HEK293 (cell line): ENCODE measurements around the gene ITGA8.
A peak's percentile ranks its signal among the peaks of the same experiment; 100 is the strongest.

Experiments
- CTCF ChIA-PET: fragments of 350-600 bp; formaldehyde crosslinking; extraction: SDS; loops from one replicate; lab custom pipeline; 2021; ENCODE audit warnings: antibody characterized with exemption; lab: Yijun Ruan, JAX
- POLR2A ChIA-PET: fragments of 300-600 bp; formaldehyde crosslinking; extraction: SDS; loops from one replicate; lab custom pipeline; 2020; ENCODE audit warnings: antibody characterized with exemption, inconsistent platforms; lab: Yijun Ruan, JAX
- H3K27ac ChIP-seq: fragments of 200-500 bp; sonication (Bioruptor generic); 2 replicates; pipeline ENCODE4 v1.5.1; 2014; ENCODE audit warnings: low read depth, low read length, control low read depth, inconsistent platforms; ENCODE audit errors: extremely low read depth
- H3K36me3 ChIP-seq, 2 experiments: fragments of 200-500 bp in 1 of 2; sonication (Bioruptor generic) in 1 of 2; 1 replicate in 1 of 2; 2 replicates in 1 of 2; pipeline ENCODE4 v1.5.1; 2014 to 2017; ENCODE audit warnings: inconsistent platforms in 2 of 2, low read length in 2 of 2; ENCODE audit not compliant: control insufficient read depth in 2 of 2, insufficient read depth in 1 of 2
- H3K4me1 ChIP-seq: fragments of 200-500 bp; sonication (Bioruptor generic); 2 replicates; pipeline ENCODE4 v1.5.1; 2014; ENCODE audit warnings: mild to moderate bottlenecking, low read length, inconsistent platforms; ENCODE audit not compliant: control insufficient read depth, insufficient read depth
- H3K4me3 ChIP-seq: 2 replicates; pipeline ENCODE4 v1.5.1; 2011; ENCODE audit warnings: low read depth, mild to moderate bottlenecking, control low read depth, low read length, moderate library complexity
- H3K9me3 ChIP-seq: fragments of 200-500 bp; sonication (Bioruptor generic); 2 replicates; pipeline ENCODE4 v1.5.1; 2014; ENCODE audit warnings: low read depth, low read length, inconsistent platforms; ENCODE audit not compliant: control insufficient read depth, insufficient read depth
- ELK4 ChIP-seq: IDR thresholded peaks from 2 replicates; pipeline ENCODE4 v1.6.1; 2011; ENCODE audit warnings: mild to moderate bottlenecking, low read depth, low read length, borderline replicate concordance
- HOXC10 ChIP-seq: sonication (generic); formaldehyde crosslinking; IDR thresholded peaks from 2 replicates; pipeline ENCODE4 v1.8.1; 2023; ENCODE audit warnings: mild to moderate bottlenecking, missing genetic modification reagents
- KLF9 ChIP-seq: fragments of 450-650 bp; formaldehyde crosslinking; IDR thresholded peaks from 2 replicates; pipeline ENCODE4 v1.5.1; 2016; ENCODE audit warnings: missing biosample characterization, missing genetic modification characterization, low read depth
- MZF1 ChIP-seq: fragments of 450-650 bp; formaldehyde crosslinking; IDR thresholded peaks from 2 replicates; pipeline ENCODE4 v1.5.1; 2017; ENCODE audit warnings: missing biosample characterization, missing genetic modification characterization, borderline replicate concordance
- OSR2 ChIP-seq: fragments of 450-650 bp; formaldehyde crosslinking; IDR thresholded peaks from 2 replicates; pipeline ENCODE4 v1.5.1; 2016; ENCODE audit warnings: missing biosample characterization, missing genetic modification characterization
- OVOL3 ChIP-seq: fragments of 450-650 bp; formaldehyde crosslinking; IDR thresholded peaks from 2 replicates; pipeline ENCODE4 v1.5.1; 2016; ENCODE audit warnings: missing biosample characterization, missing genetic modification characterization
- SETDB1 ChIP-seq: IDR thresholded peaks from one replicate; pipeline ENCODE4 v1.6.1; 2017; ENCODE audit warnings: mild to moderate bottlenecking, low read length, moderate library complexity, mixed read lengths; ENCODE audit not compliant: insufficient read length
- WT1 ChIP-seq: fragments of 450-650 bp; formaldehyde crosslinking; IDR thresholded peaks from 2 replicates; pipeline ENCODE4 v1.5.1; 2016; ENCODE audit warnings: missing biosample characterization, missing genetic modification characterization
- YY1 ChIP-seq: fragments of 450-650 bp; formaldehyde crosslinking; IDR thresholded peaks from 2 replicates; pipeline ENCODE4 v1.5.1; 2018; ENCODE audit warnings: missing biosample characterization, missing genetic modification characterization
- ZBTB17 ChIP-seq: fragments of 450-650 bp; formaldehyde crosslinking; IDR thresholded peaks from 2 replicates; pipeline ENCODE4 v1.5.1; 2016; ENCODE audit warnings: missing biosample characterization, missing genetic modification characterization
- ZBTB21 ChIP-seq: fragments of 450-650 bp; formaldehyde crosslinking; IDR thresholded peaks from 2 replicates; pipeline ENCODE4 v1.5.1; 2017; ENCODE audit warnings: missing biosample characterization, missing genetic modification characterization
- ZFP37 ChIP-seq: fragments of 450-650 bp; formaldehyde crosslinking; IDR thresholded peaks from 2 replicates; pipeline ENCODE4 v1.5.1; 2016; ENCODE audit warnings: missing biosample characterization, missing genetic modification characterization
- ZNF121 ChIP-seq: fragments of 450-650 bp; formaldehyde crosslinking; IDR thresholded peaks from 2 replicates; pipeline ENCODE4 v1.5.1; 2016; ENCODE audit warnings: missing biosample characterization, missing genetic modification characterization
- ZNF133 ChIP-seq: fragments of 450-650 bp; formaldehyde crosslinking; IDR thresholded peaks from 2 replicates; pipeline ENCODE4 v1.5.1; 2016; ENCODE audit warnings: missing biosample characterization, missing genetic modification characterization
- ZNF169 ChIP-seq: fragments of 450-650 bp; formaldehyde crosslinking; IDR thresholded peaks from 2 replicates; pipeline ENCODE4 v1.5.1; 2016; ENCODE audit warnings: missing biosample characterization, missing genetic modification characterization
- ZNF175 ChIP-seq: fragments of 450-650 bp; formaldehyde crosslinking; IDR thresholded peaks from 2 replicates; pipeline ENCODE4 v1.5.1; 2016; ENCODE audit warnings: missing biosample characterization, missing genetic modification characterization
- ZNF302 ChIP-seq: fragments of 450-650 bp; formaldehyde crosslinking; IDR thresholded peaks from 2 replicates; pipeline ENCODE4 v1.5.1; 2016; ENCODE audit warnings: missing biosample characterization, missing genetic modification characterization, low read depth
- ZNF324 ChIP-seq: fragments of 450-650 bp; formaldehyde crosslinking; IDR thresholded peaks from 2 replicates; pipeline ENCODE4 v1.5.1; 2016; ENCODE audit warnings: missing biosample characterization, missing genetic modification characterization
- ZNF335 ChIP-seq: fragments of 450-650 bp; formaldehyde crosslinking; conservative IDR thresholded peaks from 2 replicates; pipeline ENCODE4 v1.5.1; 2016; ENCODE audit warnings: missing biosample characterization, missing genetic modification characterization
- ZNF350 ChIP-seq: fragments of 450-650 bp; formaldehyde crosslinking; IDR thresholded peaks from 2 replicates; pipeline ENCODE4 v1.5.0; 2017; ENCODE audit warnings: missing biosample characterization, mild to moderate bottlenecking, missing genetic modification characterization
- ZNF354C ChIP-seq: fragments of 450-650 bp; formaldehyde crosslinking; IDR thresholded peaks from 2 replicates; pipeline ENCODE4 v1.5.1; 2016; ENCODE audit warnings: missing biosample characterization, missing genetic modification characterization, low read depth, borderline replicate concordance
- ZNF530 ChIP-seq: fragments of 450-650 bp; formaldehyde crosslinking; IDR thresholded peaks from 2 replicates; pipeline ENCODE4 v1.5.1; 2016; ENCODE audit warnings: low read depth, missing biosample characterization, missing genetic modification characterization
- ZNF596 ChIP-seq: fragments of 450-650 bp; IDR thresholded peaks from 2 replicates; pipeline ENCODE4 v1.5.0; 2018; ENCODE audit warnings: missing biosample characterization, mild to moderate bottlenecking, missing genetic modification characterization, moderate library complexity
- ZNF785 ChIP-seq: fragments of 450-650 bp; formaldehyde crosslinking; IDR thresholded peaks from 2 replicates; pipeline ENCODE4 v1.5.1; 2016; ENCODE audit warnings: missing biosample characterization, missing genetic modification characterization
- ZNF830 ChIP-seq: fragments of 450-650 bp; IDR thresholded peaks from 2 replicates; pipeline ENCODE4 v1.5.0; 2018; ENCODE audit warnings: missing biosample characterization, missing genetic modification characterization, low read depth, mild to moderate bottlenecking, moderate library complexity
- ZNF837 ChIP-seq: fragments of 450-650 bp; formaldehyde crosslinking; IDR thresholded peaks from 2 replicates; pipeline ENCODE4 v1.5.1; 2016; ENCODE audit warnings: missing biosample characterization, missing genetic modification characterization
- TF ChIP-seq, protein P1 (sequence below): fragments of 450-650 bp; formaldehyde crosslinking; IDR thresholded peaks from 2 replicates; pipeline ENCODE4 v1.5.1; 2016; ENCODE audit warnings: missing biosample characterization, missing genetic modification characterization
- TF ChIP-seq, protein P2 (sequence below): fragments of 450-650 bp; formaldehyde crosslinking; conservative IDR thresholded peaks from 2 replicates; pipeline ENCODE4 v1.5.1; 2016; ENCODE audit warnings: low read depth, missing biosample characterization, missing genetic modification characterization
- TF ChIP-seq, protein P3 (sequence below): fragments of 450-650 bp; formaldehyde crosslinking; IDR thresholded peaks from 2 replicates; pipeline ENCODE4; 2016; ENCODE audit warnings: missing biosample characterization, missing genetic modification characterization

Gene ITGA8

DNA sequence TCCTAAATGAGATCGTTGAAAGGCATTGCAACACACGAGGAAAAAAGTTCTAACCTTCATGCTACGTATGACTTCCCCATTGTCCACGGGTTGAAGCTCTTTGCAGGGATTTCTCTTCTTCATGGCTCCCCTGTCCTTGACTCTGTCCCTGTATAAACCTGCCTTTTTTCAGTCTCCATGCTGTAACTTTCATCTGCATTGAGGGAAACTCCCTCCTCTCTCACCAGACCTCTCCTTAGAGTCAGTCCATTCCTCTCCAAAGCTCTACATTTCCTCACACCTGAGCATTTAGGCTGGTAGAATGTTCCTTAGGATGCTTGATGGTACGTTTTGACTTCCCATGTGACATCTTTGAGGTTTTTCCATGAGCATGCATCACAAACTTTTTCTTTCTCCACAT lies 214.4 kb downstream of the ITGA8 start:
- Histone ChIP-seq H3K4me3 (no peak overlapping the region), H3K4me1 (no peaks in the 10 kb centered on the region), H3K27ac (no peak overlapping the region), H3K36me3 (no peaks in the 10 kb centered on the region), H3K9me3 (no peaks in the 10 kb centered on the region)
- ChIA-PET CTCF (no interaction called here), POLR2A (no interaction called here)
- TF ChIP-seq ZNF324 (tag by site-specific recombination) (no peak), ZNF596 (tag by site-specific recombination) (0 out of 2 replicates have a peak, but pooled peaks have one; percentile 31), YY1 (tag by site-specific recombination) (no peak)

GRCh38 chr10:15504101-15504840 lies 215.5 kb downstream of the ITGA8 start:
- ChIA-PET POLR2A (no interaction called here), CTCF (no interaction called here)
- Histone ChIP-seq H3K9me3 (no peaks in the 10 kb centered on the region), H3K4me3 (no peak overlapping the region), H3K4me1 (no peaks in the 10 kb centered on the region), H3K36me3 (no peaks in the 10 kb centered on the region), H3K27ac (no peak overlapping the region)
- TF ChIP-seq WT1 (tag by site-specific recombination): no peak
- TF ChIP-seq ZNF837 (tag by site-specific recombination): no peak
- TF ChIP-seq, protein P1, sequence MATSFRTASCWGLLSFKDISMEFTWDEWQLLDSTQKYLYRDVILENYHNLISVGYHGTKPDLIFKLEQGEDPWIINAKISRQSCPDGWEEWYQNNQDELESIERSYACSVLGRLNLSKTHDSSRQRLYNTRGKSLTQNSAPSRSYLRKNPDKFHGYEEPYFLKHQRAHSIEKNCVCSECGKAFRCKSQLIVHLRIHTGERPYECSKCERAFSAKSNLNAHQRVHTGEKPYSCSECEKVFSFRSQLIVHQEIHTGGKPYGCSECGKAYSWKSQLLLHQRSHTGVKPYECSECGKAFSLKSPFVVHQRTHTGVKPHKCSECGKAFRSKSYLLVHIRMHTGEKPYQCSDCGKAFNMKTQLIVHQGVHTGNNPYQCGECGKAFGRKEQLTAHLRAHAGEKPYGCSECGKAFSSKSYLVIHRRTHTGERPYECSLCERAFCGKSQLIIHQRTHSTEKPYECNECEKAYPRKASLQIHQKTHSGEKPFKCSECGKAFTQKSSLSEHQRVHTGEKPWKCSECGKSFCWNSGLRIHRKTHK (tag by site-specific recombination): no peak
- 0 out of 2 replicates have a peak, but pooled peaks have one; percentile 42 for TF ChIP-seq OVOL3 (tag by site-specific recombination)
- TF ChIP-seq ZNF785: no peak
- TF ChIP-seq ELK4: no peak
- TF ChIP-seq ZNF175: no peak
- no peak for TF ChIP-seq ZNF354C (tag by site-specific recombination)
- TF ChIP-seq ZNF169 (tag by site-specific recombination): no peak
- no peak for TF ChIP-seq ZNF830 (tag by site-specific recombination)
- no peak for TF ChIP-seq HOXC10 (CRISPR knock-in tag)
- TF ChIP-seq MZF1 (tag by site-specific recombination): no peak
- no peak for TF ChIP-seq ZNF133 (tag by site-specific recombination)
- peak; percentile 26; the same call in 1 of the 2 replicates for TF ChIP-seq ZNF335 (tag by site-specific recombination)
- TF ChIP-seq, protein P2, sequence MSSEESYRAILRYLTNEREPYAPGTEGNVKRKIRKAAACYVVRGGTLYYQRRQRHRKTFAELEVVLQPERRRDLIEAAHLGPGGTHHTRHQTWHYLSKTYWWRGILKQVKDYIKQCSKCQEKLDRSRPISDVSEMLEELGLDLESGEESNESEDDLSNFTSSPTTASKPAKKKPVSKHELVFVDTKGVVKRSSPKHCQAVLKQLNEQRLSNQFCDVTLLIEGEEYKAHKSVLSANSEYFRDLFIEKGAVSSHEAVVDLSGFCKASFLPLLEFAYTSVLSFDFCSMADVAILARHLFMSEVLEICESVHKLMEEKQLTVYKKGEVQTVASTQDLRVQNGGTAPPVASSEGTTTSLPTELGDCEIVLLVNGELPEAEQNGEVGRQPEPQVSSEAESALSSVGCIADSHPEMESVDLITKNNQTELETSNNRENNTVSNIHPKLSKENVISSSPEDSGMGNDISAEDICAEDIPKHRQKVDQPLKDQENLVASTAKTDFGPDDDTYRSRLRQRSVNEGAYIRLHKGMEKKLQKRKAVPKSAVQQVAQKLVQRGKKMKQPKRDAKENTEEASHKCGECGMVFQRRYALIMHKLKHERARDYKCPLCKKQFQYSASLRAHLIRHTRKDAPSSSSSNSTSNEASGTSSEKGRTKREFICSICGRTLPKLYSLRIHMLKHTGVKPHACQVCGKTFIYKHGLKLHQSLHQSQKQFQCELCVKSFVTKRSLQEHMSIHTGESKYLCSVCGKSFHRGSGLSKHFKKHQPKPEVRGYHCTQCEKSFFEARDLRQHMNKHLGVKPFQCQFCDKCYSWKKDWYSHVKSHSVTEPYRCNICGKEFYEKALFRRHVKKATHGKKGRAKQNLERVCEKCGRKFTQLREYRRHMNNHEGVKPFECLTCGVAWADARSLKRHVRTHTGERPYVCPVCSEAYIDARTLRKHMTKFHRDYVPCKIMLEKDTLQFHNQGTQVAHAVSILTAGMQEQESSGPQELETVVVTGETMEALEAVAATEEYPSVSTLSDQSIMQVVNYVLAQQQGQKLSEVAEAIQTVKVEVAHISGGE (tag by site-specific recombination): no peak
- TF ChIP-seq, protein P3, sequence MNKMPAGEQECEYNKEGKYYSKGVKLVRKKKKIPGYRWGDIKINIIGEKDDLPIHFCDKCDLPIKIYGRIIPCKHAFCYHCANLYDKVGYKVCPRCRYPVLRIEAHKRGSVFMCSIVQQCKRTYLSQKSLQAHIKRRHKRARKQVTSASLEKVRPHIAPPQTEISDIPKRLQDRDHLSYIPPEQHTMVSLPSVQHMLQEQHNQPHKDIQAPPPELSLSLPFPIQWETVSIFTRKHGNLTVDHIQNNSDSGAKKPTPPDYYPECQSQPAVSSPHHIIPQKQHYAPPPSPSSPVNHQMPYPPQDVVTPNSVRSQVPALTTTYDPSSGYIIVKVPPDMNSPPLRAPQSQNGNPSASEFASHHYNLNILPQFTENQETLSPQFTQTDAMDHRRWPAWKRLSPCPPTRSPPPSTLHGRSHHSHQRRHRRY (tag by site-specific recombination): no peak
- TF ChIP-seq OSR2 (tag by site-specific recombination): no peak
- TF ChIP-seq SETDB1: no peak
- TF ChIP-seq ZBTB17: 0 out of 2 replicates have a peak, but pooled peaks have one; percentile 15
- TF ChIP-seq ZFP37 (tag by site-specific recombination): 0 out of 2 replicates have a peak, but pooled peaks have one; percentile 29
- no peak for TF ChIP-seq ZNF121
- TF ChIP-seq ZNF350 (tag by site-specific recombination): no peak
- no peak for TF ChIP-seq KLF9 (tag by site-specific recombination)
- TF ChIP-seq ZBTB21 (tag by site-specific recombination): peak; percentile 70; the same call in 1 of the 2 replicates
- TF ChIP-seq ZNF302 (tag by site-specific recombination): no peak
- no peak for TF ChIP-seq ZNF530 (tag by site-specific recombination)
